Activated CD4-positive, alpha-beta T cell treated with anti-CD3 and anti-CD28 coated beads, Interleukin-2, amount 50 U/mL, for 24 hours (primary cell): ENCODE data around the gene SYNJ2.
A peak's percentile ranks its signal among the peaks of the same experiment; 100 is the strongest.
"Not testable (repeated sequence)": the region's sequence is repeated elsewhere in the genome, so short reads cannot be mapped to it uniquely, and the experiment has no call there.

Experiments used
- DNase-seq, 2 donors: peaks; one replicate each; pipeline ENCODE4 v3.0.0-alpha.2; 2020; ENCODE audit warnings: low read depth in 1 of 2, low spot score in 1 of 2

SYNJ2 gene

DNA sequence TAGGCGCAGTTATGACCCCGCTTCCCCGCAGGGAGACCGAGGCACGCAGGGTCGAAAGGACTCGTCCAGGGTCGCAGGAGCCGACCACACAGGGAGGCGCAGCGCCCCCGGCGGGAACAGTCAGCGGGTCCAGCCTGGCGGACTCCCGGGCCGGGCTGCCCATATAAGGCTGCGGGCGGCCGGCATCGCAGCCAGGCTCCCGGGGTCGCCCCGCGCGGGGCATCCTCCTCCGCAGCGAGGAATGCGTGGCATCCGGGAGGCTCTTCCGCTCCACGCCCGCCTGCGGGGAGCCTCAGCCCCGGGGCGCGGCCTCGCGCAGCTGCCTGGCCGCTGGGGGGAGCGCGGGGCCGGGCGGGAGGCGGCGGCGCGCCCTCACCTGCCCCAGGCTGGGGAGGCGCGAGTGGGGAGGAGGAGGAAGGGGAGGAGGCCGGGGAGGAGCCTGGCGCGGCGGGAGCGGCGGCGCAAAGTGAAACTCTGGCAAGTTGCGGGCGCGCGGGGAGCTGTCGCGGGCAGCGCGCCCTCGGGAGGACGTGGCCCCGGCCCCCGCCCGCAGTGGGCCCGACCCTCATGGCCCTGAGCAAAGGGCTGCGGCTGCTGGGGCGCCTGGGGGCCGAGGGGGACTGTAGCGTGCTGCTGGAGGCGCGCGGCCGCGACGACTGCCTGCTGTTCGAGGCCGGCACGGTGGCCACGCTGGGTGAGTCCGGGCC, at the start of gene SYNJ2:
TSS of gene SYNJ2 (plus strand) at position 469 of the 707 bp plus-strand sequence. CDS start at position 568, 99 bp downstream.
- peak; percentile 52 to 69 for DNase-seq

DNA sequence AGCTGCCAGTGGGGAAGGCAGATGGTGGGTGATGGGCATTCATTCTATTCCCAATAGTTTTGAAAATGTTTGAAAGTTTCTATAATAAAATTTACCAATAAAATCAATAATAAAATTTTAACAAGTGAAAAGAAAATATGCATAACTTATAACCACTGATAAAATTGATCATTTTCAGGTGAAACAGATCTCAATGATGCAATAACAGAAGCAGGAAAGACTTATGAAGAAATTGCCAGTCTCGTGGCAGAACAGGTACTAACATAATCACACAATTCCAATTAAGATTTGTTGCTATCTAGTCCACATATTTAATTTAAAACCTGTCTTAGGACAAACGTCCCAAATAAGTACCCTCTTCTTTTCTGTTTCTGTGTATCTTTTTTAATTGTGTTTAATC, 45.9 kb upstream of the SYNJ2 start:
- DNase-seq, result no peak

GRCh38 chr6:157937318-157937717, 44.3 kb upstream of the SYNJ2 start:
- no peak for DNase-seq

- no peak for DNase-seq
Measured at GRCh38 chr6:157937916-157938315, 43.7 kb upstream of the SYNJ2 start.

- peak; percentile 25 to 44 for DNase-seq
Measured at GRCh38 chr6:157940375-157941036, 41.2 kb upstream of the SYNJ2 start.

GRCh38 chr6:157941101-157941863, 40.4 kb upstream of the SYNJ2 start:
- no peak for DNase-seq

- no peak for DNase-seq
Measured at GRCh38 chr6:157942351-157942750, 39.3 kb upstream of the SYNJ2 start.

GRCh38 chr6:157943249-157943963, 38.3 kb upstream of the SYNJ2 start:
- no peak for DNase-seq

DNA sequence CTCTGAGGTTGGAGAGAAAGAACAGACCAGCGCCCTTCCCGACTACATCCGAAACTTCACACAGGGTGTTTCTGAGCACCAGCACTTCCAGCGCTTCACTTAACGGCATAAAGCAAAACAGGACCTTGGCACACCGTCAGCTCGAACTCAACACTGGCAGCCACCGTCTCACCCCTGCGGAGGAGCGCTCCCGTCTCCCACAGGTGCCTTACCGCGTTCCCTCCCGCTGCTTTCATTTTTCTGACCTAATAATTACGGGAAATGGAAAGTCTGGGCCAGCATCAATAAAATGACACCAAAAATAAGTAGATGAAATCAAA, 37.7 kb upstream of the SYNJ2 start:
- DNase-seq, result no peak

DNA sequence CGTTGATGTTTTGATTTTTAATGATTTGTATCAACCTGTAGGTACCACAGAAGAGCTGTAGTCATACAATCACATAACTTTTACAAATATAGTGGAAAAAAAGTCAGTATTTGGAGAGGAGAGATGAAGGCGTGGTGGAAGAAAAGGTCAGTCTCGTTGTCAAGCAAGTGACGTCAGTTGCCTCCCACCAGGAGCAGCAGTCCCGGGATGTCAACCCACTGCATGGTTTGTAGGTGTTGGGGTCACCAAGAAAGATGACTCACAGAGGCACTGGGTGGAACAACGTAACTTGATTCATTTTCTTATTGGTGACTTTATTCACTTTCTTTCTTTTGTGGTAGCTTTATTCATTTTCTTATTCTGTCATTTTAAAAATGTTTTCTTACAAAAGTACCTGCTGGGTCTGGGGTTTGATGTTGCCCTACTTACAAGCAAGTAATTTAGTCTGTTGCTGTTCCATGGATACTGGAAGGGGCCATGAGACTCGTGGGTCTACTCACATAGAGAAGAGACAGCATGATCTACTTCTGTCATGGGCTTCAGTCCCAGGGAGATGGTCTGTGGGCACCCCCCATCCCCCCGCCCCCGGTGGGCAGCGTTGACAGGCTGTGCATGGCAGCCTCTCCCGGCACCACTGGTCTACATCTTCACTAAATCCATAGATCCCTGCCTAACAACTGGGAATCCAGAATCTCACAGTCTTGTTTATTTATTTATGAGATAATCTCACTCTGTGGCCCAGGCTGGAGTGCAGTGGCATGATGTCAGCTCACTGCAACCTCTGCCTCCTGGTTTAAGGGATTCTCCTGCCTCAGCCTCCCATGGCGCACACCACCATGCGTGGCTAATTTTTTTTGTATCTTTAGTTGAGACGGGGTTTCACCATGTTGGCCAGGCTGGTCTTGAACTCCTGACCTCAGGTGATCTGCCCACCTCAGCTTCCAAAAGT, 36.4 kb upstream of the SYNJ2 start:
- peak in 1 of 2 donors; percentile 35 for DNase-seq

GRCh38 chr6:157946053-157946617, 35.5 kb upstream of the SYNJ2 start:
- no peak for DNase-seq

DNA sequence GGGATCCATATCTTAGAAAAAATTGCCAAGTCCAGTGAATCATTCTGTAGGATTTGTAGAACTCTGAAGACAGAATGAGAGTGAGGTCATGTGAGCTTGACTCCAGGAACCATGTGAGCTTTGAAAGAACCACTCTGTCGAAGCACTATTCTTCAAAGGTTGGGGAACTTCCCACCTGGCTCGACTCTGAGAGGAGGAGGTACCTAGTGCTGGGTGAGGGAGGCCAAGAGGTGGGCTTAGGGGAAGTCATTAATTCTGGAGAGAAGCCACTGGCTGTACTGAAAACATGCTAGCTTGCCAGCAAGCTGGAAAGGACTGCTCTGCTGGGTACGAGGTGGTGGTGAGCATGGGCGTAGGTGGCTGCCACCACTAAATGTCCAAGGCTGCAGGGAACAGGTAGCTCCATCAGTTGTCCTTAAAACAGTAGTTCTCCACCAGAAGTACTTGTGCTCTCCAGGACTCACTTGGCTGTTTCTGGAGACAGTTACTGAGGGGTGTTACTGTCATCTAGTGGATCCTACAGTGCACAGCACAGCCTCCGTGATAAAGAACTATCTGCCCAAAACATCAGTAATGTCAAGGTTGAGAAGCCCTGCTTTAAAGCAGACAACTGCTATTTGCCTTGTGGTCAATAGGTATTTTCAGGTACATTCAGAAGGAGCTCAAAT, 34.7 kb upstream of the SYNJ2 start:
- DNase-seq, result no peak

- not testable (repeated sequence) for DNase-seq
Measured at GRCh38 chr6:157950899-157951298, 30.8 kb upstream of the SYNJ2 start.

DNA sequence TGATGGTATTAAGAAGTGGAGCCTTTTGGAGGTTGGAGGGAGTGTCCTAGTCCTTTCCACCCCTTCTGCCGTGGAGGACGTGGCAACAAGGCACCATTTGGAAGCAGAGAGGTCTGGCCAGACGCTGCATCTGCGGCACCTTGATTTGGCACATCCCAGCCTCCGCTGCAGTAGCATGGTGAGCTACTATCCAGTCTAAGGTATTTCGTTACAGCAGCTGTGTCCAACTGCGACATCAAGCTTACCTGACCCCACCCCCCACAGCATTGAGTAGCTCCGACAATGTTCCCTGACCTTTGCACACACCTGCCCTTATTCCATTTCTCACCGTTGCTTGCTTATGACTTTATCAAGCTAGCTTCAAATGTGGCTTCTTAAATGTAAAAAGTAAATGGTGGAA, 29.8 kb upstream of the SYNJ2 start:
- no peak for DNase-seq

- DNase-seq, result no peak
Measured at GRCh38 chr6:157952861-157953351, 28.8 kb upstream of the SYNJ2 start.

- no peak for DNase-seq
Measured at GRCh38 chr6:157953580-157954091, 28.0 kb upstream of the SYNJ2 start.

- no peak for DNase-seq
Measured at GRCh38 chr6:157954150-157955117, 27.2 kb upstream of the SYNJ2 start.

GRCh38 chr6:157955675-157956074, 26.0 kb upstream of the SYNJ2 start:
- DNase-seq, result no peak
